DLD1 (cell line): Measurements from ENCODE around the gene AP1G1.
"Not testable (repeated sequence)": the region's sequence is repeated elsewhere in the genome, so short reads cannot be mapped to it uniquely, and the experiment has no call there.

Source experiments
- in situ Hi-C: cut with HindIII; loops from 2 replicates; pipeline ENCODE4 v1.10.0; 2017; ENCODE audit warnings: low sequenced_read_pairs

AP1G1 gene

GRCh38 chr16:71707199-71707598 is 101.4 kb downstream of the AP1G1 start:
- in situ Hi-C loops = no loop called here

GRCh38 chr16:71706046-71706445 is 102.6 kb downstream of the AP1G1 start:
- in situ Hi-C loops = no loop called here

- in situ Hi-C loops = no loop called here
Measured at GRCh38 chr16:71703333-71703732, 105.3 kb downstream of the AP1G1 start.

GRCh38 chr16:71700831-71701230 is 107.8 kb downstream of the AP1G1 start:
- in situ Hi-C loops = no loop called here

GRCh38 chr16:71698491-71698890 is 110.1 kb downstream of the AP1G1 start:
- in situ Hi-C loops = no loop called here

- in situ Hi-C loops = no loop called here
Measured at GRCh38 chr16:71693164-71693563, 115.5 kb downstream of the AP1G1 start.

- in situ Hi-C loops = no loop called here
Measured at GRCh38 chr16:71689901-71690300, 118.7 kb downstream of the AP1G1 start.

- in situ Hi-C loops = no loop called here
Measured at GRCh38 chr16:71687861-71688260, 120.8 kb downstream of the AP1G1 start.

GRCh38 chr16:71684280-71684679 is 124.4 kb downstream of the AP1G1 start:
- in situ Hi-C loops = not testable (repeated sequence)

- in situ Hi-C loops = no loop called here
Measured at GRCh38 chr16:71681360-71681759, 127.3 kb downstream of the AP1G1 start.
